Breast epithelium (tissue), 4 donors: ENCODE results near the gene DXO. TPM values are rescaled to one million over a fixed set of nuclear protein-coding genes. Genes with fewer than 3 reads are reported as not detected.

ENCODE experiments used
- DNase-seq, 2 donors: peaks; one replicate each; pipeline ENCODE4 v3.0.0-alpha.2; 2019; ENCODE audit warnings: low spot score in 2 of 2
- H3K27ac ChIP-seq, 2 donors: fragments of 200-600 bp; sonication (generic) in 1 of 2; one replicate each; pipeline ENCODE4 v1.5.1; 2016 to 2019; ENCODE audit warnings: mild to moderate bottlenecking in 1 of 2
- H3K27me3 ChIP-seq, 2 donors: fragments of 200-600 bp; sonication (generic) in 1 of 2; one replicate each; pipeline versions ENCODE4 v1.5.1 to v1.6.0; 2017 to 2019; ENCODE audit warnings: control low read depth in 1 of 2, mild to moderate bottlenecking in 1 of 2
- H3K36me3 ChIP-seq: fragments of 200-600 bp; one replicate; pipeline ENCODE4 v1.5.1; 2019
- H3K4me1 ChIP-seq, 2 donors: fragments of 200-600 bp; sonication (generic); one replicate each; pipeline ENCODE4 v1.5.1; 2016 to 2019; ENCODE audit warnings: control low read depth in 1 of 2
- H3K4me3 ChIP-seq, 3 donors: fragments of 200-600 bp; sonication (generic); 1 replicate in 2 of 3; 2 replicates in 1 of 3; pipeline ENCODE4 v1.5.1; 2016 to 2019; ENCODE audit warnings: mild to moderate bottlenecking in 3 of 3, moderate library complexity in 2 of 3
- H3K9me3 ChIP-seq, 2 donors: fragments of 200-600 bp; sonication (generic) in 1 of 2; one replicate each; pipeline ENCODE4 v1.5.1; 2016 to 2019; ENCODE audit warnings: control low read depth in 1 of 2
- CTCF ChIP-seq, 3 donors: fragments of 450-650 bp; IDR thresholded peaks; one replicate each; pipeline ENCODE4 v1.5.1; 2016 to 2017; ENCODE audit warnings: antibody characterized with exemption in 3 of 3, mild to moderate bottlenecking in 3 of 3, moderate library complexity in 3 of 3
- POLR2A ChIP-seq: fragments of 450-650 bp; IDR thresholded peaks from one replicate; pipeline ENCODE4 v1.6.1; 2016; ENCODE audit warnings: antibody characterized with exemption, mild to moderate bottlenecking, moderate library complexity
- POLR2AphosphoS5 ChIP-seq, 3 donors: sonication (generic); formaldehyde crosslinking; IDR thresholded peaks; one replicate each; pipeline ENCODE4 v1.6.1; 2017; ENCODE audit warnings: antibody characterized with exemption in 3 of 3
- intact Hi-C: fragments of 100-400 bp; cut with DNase I; formaldehyde crosslinking; loops from one replicate; pipeline ENCODE4 v1.15.1; 2023; ENCODE audit warnings: low total_unique reads
- total RNA-seq, 3 donors: library from RNA; depleted of rRNA; stranded (reverse); fragments of >200 nt; gene quantifications; one replicate each; pipeline ENCODE4 v1.1.0, GENCODE V29; 2016

The DXO gene
- total RNA-seq, 3 donors from 2014 or later = 12.0 to 28.4 (median 22.0) TPM

GRCh38 chr6:31948753-31949413 is 23.1 kb downstream of the DXO start:
- H3K27me3 ChIP-seq = no peaks in the 10 kb centered on the region
- no peaks in the 10 kb centered on the region for H3K9me3 ChIP-seq
- no peak for DNase-seq
- TF ChIP-seq POLR2A (no peak), CTCF (IDR thresholded peaks at IDR 0.05) (no peak), POLR2AphosphoS5 (IDR thresholded peaks at IDR 0.05) (no peak)
- peak overlapping the region in 1 of 2 donors; percentile 98 for H3K27ac ChIP-seq
- H3K36me3 ChIP-seq = no peaks in the 10 kb centered on the region
- intact Hi-C loops = no loop called here
- H3K4me1 ChIP-seq = peaks cover 10 to 17% of the 10 kb centered on the region in 2 donors
- H3K4me3 ChIP-seq = no peak overlapping the region

- H3K36me3 ChIP-seq = no peaks in the 10 kb centered on the region
- H3K4me3 ChIP-seq = no peak overlapping the region
- no peaks in the 10 kb centered on the region for H3K27me3 ChIP-seq
- no peaks in the 10 kb centered on the region for H3K9me3 ChIP-seq
- peaks cover 10 to 17% of the 10 kb centered on the region in 2 donors for H3K4me1 ChIP-seq
- TF ChIP-seq CTCF (IDR thresholded peaks at IDR 0.05) (no peak), POLR2AphosphoS5 (IDR thresholded peaks at IDR 0.05) (no peak), POLR2A (no peak)
- DNase-seq = no peak
- intact Hi-C loops = no loop called here
- peak overlapping the region in 1 of 2 donors; percentile 98 for H3K27ac ChIP-seq
Measured at GRCh38 chr6:31948306-31948705, 23.6 kb downstream of the DXO start.

- Histone ChIP-seq H3K4me3 (no peak overlapping the region), H3K27me3 (no peaks in the 10 kb centered on the region), H3K9me3 (no peaks in the 10 kb centered on the region), H3K36me3 (no peaks in the 10 kb centered on the region), H3K27ac (peak overlapping the region in 1 of 2 donors; percentile 98), H3K4me1 (peaks cover 10 to 17% of the 10 kb centered on the region in 2 donors)
- DNase-seq = no peak
- intact Hi-C loops = no loop called here
- TF ChIP-seq CTCF (IDR thresholded peaks at IDR 0.05) (no peak), POLR2AphosphoS5 (IDR thresholded peaks at IDR 0.05) (no peak), POLR2A (no peak)
Measured at GRCh38 chr6:31947864-31948263, 24.1 kb downstream of the DXO start.

GRCh38 chr6:31947070-31947675 is 24.8 kb downstream of the DXO start:
- no peak for DNase-seq
- Histone ChIP-seq H3K4me1 (peaks cover 10 to 17% of the 10 kb centered on the region in 2 donors), H3K36me3 (no peaks in the 10 kb centered on the region), H3K27ac (peak overlapping the region in 1 of 2 donors; percentile 98), H3K9me3 (no peaks in the 10 kb centered on the region), H3K27me3 (no peaks in the 10 kb centered on the region), H3K4me3 (peak overlapping the region in 1 of 3 donors; percentile 5)
- intact Hi-C loops = no loop called here
- TF ChIP-seq POLR2AphosphoS5 (IDR thresholded peaks at IDR 0.05) = no peak

GRCh38 chr6:31946370-31946885 is 25.5 kb downstream of the DXO start:
- Histone ChIP-seq H3K9me3 (no peaks in the 10 kb centered on the region), H3K27ac (peak overlapping the region; percentile 93 to 98), H3K4me1 (peaks cover 10 to 17% of the 10 kb centered on the region in 2 donors), H3K27me3 (no peaks in the 10 kb centered on the region), H3K36me3 (no peaks in the 10 kb centered on the region), H3K4me3 (peak overlapping the region; percentile 10 to 63 (median 39))
- no peak for TF ChIP-seq POLR2A
- no peak for TF ChIP-seq CTCF (IDR thresholded peaks at IDR 0.05)
- TF ChIP-seq POLR2AphosphoS5 (IDR thresholded peaks at IDR 0.05) = no peak
- no peak for DNase-seq
- intact Hi-C loops = no loop called here
